K562 (cell line): Measurements from ENCODE around the gene EPB41L3.

ENCODE experiments used
- CREB1 ChIP-seq, 2 experiments: sonication (generic) in 1 of 2; formaldehyde crosslinking in 1 of 2; IDR thresholded peaks; 2 replicates each; pipeline versions ENCODE4 v1.6.1 to v1.8.0; 2012 to 2022; ENCODE audit warnings: inconsistent platforms in 1 of 2, mild to moderate bottlenecking in 1 of 2, missing genetic modification reagents in 1 of 2, moderate library complexity in 1 of 2
- CREM ChIP-seq: IDR thresholded peaks from 2 replicates; pipeline ENCODE4 v1.6.1; 2014; ENCODE audit warnings: antibody characterized with exemption, low read depth
- GTF2F1 ChIP-seq: IDR thresholded peaks from 2 replicates; pipeline ENCODE4 v1.6.1; 2011; ENCODE audit warnings: low read depth, low read length, improper control_type of control experiment
- HIVEP1 ChIP-seq: fragments of 250-450 bp; sonication (Bioruptor Pico); IDR thresholded peaks from 2 replicates; pipeline ENCODE4 v1.4.0; 2020; ENCODE audit warnings: mild to moderate bottlenecking
- SETDB1 ChIP-seq: IDR thresholded peaks from one replicate; pipeline ENCODE4 v1.6.1; 2012; ENCODE audit warnings: low read length, control low read depth, inconsistent platforms
- SRSF9 ChIP-seq: fragments of 200-400 bp; formaldehyde crosslinking; IDR thresholded peaks from 2 replicates; pipeline ENCODE4 v1.6.1; 2017; ENCODE audit warnings: low read depth, low read length, borderline replicate concordance
- TAF1 ChIP-seq: IDR thresholded peaks from 2 replicates; pipeline ENCODE4 v1.6.1; 2011; ENCODE audit warnings: mild to moderate bottlenecking, low read length, moderate library complexity; ENCODE audit not compliant: insufficient read depth, control insufficient read depth, severe bottlenecking; ENCODE audit errors: extremely low read depth
- TEAD4 ChIP-seq, 2 experiments: sonication (generic) in 1 of 2; formaldehyde crosslinking in 1 of 2; IDR thresholded peaks; 2 replicates each; pipeline versions ENCODE4 v1.6.1 to v1.8.0; 2012 to 2022; ENCODE audit warnings: borderline replicate concordance in 1 of 2, inconsistent platforms in 1 of 2, low read length in 1 of 2, mild to moderate bottlenecking in 1 of 2, missing genetic modification reagents in 1 of 2
- WHSC1 ChIP-seq: IDR thresholded peaks from one replicate; pipeline ENCODE4 v1.6.1; 2012; ENCODE audit warnings: low read length, control low read depth, inconsistent platforms
- ZBTB5 ChIP-seq: fragments of 450-650 bp; IDR thresholded peaks from 2 replicates; pipeline ENCODE4 v1.6.1; 2017; ENCODE audit warnings: antibody characterized with exemption
- ZNF274 ChIP-seq: IDR thresholded peaks from 2 replicates; pipeline ENCODE4 v1.6.1; 2011; ENCODE audit warnings: low read depth, mild to moderate bottlenecking, low read length, moderate library complexity, borderline replicate concordance
- TF ChIP-seq, protein P1 (sequence below), 3 experiments: IDR thresholded peaks in 2 of 3; conservative IDR thresholded peaks in 1 of 3; 2 replicates each; pipeline ENCODE4 v1.5.1; 2011 to 2012; ENCODE audit warnings: low read length in 3 of 3, mild to moderate bottlenecking in 3 of 3, control low read depth in 2 of 3, improper control_type of control experiment in 1 of 3, inconsistent platforms in 1 of 3, low read depth in 1 of 3, mixed read lengths in 1 of 3, moderate library complexity in 1 of 3; ENCODE audit not compliant: insufficient read depth in 2 of 3

GRCh38 chr18:5444269-5444668 is 99.5 kb downstream of the EPB41L3 start:
- no peak for TF ChIP-seq TAF1
- TF ChIP-seq SRSF9, result no peak
- no peak for TF ChIP-seq CREB1 (IDR thresholded peaks at IDR 0.05)
- no peak for TF ChIP-seq CREB1 (CRISPR knock-in tag; IDR thresholded peaks at IDR 0.05)
- TF ChIP-seq WHSC1, result no peak
- TF ChIP-seq CREM, result no peak
- no peak for TF ChIP-seq SETDB1
- TF ChIP-seq, protein P1, sequence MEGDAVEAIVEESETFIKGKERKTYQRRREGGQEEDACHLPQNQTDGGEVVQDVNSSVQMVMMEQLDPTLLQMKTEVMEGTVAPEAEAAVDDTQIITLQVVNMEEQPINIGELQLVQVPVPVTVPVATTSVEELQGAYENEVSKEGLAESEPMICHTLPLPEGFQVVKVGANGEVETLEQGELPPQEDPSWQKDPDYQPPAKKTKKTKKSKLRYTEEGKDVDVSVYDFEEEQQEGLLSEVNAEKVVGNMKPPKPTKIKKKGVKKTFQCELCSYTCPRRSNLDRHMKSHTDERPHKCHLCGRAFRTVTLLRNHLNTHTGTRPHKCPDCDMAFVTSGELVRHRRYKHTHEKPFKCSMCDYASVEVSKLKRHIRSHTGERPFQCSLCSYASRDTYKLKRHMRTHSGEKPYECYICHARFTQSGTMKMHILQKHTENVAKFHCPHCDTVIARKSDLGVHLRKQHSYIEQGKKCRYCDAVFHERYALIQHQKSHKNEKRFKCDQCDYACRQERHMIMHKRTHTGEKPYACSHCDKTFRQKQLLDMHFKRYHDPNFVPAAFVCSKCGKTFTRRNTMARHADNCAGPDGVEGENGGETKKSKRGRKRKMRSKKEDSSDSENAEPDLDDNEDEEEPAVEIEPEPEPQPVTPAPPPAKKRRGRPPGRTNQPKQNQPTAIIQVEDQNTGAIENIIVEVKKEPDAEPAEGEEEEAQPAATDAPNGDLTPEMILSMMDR (IDR thresholded peaks at IDR 0.05 in 2 of 3, conservative IDR thresholded peaks at IDR 0.05 in 1 of 3; ENCODE audit: insufficient read depth in 2 of 3, low read depth in 1 of 3, low read length in 3 of 3), result no peak
- no peak for TF ChIP-seq TEAD4 (IDR thresholded peaks at IDR 0.05; ENCODE audit: low read length)
- no peak for TF ChIP-seq TEAD4 (CRISPR knock-in tag; IDR thresholded peaks at IDR 0.05; ENCODE audit: borderline replicate concordance)
- TF ChIP-seq HIVEP1, result no peak
- no peak for TF ChIP-seq ZNF274
- no peak for TF ChIP-seq GTF2F1
- no peak for TF ChIP-seq ZBTB5
